HTERT RPE-1 (cell line): ENCODE results near the gene YBX2.

Experiments used
- in situ Hi-C: fragments of 300-500 bp; cut with MboI; formaldehyde crosslinking; loops from 4 replicates; pipeline ENCODE4 v1.14.3; 2020; ENCODE audit warnings: low sequenced_read_pairs

Gene YBX2

DNA sequence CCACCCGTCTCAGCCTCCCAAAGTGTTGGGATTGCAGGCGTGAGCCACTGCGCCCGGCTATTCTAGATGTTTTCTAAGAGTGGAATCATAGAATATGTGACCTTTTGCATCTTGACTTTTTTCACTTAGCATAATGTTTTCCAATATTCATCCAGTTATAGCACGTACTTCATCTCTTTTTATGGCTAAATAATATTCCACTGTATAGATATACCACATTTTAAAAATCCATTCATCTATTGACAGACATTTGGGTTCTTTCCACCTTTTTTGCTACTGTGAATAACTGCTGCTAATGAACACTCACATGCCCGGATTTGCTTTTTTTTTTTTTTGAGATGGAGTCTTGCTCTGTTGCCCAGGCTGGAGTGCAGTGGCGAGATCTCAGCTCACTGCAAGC is 9.7 kb upstream of the YBX2 start:
- in situ Hi-C loops = no loop called here

DNA sequence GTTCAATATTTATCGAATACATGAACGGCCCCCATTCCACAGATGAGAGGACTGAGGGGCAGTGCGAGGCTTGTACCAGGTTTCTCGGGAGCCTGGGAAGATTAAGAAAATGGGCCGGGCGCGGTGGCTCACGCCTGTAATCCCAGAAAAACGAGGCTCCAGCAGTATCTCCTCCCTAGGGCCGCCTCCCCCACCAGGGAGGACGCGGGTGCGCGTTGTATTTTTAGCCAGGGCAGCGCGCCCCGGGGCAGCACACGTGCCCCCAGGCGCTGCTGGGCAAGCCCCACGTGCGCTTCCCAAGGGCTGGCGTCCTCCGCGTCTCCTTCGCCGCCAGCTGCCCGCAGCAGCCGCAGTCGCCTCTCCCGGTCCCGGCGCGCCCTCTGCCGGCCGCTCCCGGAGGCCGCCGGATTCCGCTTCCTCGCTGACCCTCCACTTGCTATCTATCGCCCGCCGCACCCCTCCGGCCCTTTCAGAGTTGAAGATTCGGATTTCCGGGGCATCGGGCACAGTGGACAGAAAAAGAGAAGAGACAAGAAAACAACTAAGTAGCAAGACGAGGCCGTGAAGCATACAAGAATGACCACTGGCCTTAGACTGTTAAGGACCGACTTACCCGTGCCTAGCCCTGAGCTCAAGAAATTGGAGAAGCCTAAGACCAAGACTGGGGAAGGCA is 1.9 kb upstream of the YBX2 start:
- in situ Hi-C loops = no loop called here

DNA sequence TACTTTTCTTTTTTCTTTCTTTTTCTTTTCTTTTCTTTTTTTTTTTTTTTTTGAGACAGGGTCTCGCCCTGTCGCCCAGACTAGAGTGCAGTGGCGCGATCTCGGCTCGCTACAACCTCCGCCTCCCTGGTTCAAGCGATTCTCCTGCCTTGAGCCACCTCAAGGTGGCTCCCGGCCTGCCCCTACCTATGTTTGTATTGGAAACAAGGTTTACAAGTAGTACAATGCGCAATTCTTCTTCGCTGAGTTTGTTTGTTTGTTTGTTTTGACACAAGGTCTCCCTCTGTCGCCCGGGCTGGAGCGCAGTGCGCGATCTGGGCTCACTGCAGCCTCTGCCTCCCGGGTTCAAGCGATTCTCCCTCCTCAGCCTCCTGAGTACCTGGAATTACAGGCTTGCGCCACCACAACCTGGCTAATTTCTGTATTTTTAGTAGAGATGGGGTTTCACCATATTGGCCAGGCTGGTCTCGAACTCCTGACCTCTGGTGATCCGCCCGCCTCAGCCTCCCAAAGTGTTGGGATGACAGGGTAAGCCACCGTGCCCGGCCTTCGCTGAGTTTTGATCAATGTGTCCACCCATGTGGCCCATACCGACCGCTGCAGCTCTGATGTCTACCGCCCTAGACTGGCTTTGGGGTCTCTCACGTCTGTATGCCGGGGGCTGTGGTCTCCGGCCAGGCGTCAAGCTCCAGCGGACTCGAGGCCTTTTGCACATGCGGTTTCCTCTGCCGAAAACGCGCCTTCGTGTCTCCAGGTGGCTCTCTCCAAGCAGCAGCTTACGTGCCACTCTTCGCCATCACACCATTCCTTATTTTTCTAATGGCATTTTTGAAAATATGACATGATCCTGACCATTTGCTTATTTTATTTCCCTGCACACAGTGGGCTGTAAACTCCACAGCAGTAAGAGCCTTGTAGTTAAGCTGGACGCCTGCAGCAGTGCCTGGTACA is 1.1 kb upstream of the YBX2 start:
- in situ Hi-C loops = no loop called here

DNA sequence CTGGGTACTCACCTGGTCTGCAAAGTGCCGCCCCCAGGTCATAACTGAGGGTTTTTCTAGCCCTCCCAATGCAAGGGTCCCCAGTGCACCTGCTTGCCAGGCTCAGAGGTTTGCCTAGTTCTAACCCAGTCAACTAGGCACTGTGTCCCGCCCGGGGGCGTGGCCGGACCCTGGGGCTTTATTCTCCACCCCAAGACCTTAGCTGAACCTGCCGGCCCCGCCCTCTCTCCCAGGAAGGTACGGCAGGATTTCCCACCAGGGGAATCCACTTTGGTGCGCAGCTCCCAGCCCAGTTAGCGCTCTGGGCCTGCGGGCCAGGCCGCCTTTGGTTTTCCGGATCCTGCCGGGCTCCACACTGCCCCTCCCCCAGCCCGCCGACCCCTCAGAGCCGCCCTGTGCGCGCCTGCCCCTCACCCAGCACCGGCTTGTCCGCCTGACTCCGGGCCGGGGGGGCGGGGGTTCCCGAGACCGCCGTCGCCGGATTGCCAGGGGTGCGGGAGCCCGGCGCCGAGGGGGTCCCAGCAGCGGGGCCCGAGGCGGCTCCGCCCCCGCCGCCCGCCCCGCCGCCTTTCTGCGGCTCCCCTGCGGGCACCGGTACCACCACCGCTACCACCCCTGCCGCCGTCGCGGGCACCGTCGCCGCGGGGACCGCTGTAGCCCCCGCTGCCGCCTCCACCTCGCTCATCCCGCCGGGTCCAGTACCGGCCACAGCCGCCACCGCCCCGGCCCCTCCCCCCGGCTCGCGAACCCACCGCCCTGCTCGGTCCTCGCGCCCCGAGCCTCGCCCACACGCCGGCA is 424 bp downstream of the YBX2 start:
- in situ Hi-C loops = no loop called here

DNA sequence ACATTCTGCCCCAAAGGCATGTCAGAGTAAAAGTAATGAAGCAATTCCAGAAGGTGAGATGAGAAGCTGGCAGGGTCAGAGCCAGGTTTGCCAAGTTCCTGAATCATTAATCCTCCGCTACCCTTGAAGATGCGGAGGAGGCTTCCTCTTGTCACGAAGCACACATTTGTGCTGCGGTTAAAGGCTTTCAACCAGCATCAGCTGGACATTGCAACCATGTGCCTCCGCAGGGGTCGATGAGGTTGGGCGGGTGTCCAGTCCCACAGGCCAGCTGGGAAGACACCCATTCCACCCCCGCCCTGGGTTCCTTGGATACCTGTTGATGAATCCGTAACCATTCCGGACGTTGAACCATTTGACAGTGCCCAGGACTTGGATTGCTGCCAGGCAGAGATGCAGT is 1.3 kb downstream of the YBX2 start:
- in situ Hi-C loops = no loop called here

DNA sequence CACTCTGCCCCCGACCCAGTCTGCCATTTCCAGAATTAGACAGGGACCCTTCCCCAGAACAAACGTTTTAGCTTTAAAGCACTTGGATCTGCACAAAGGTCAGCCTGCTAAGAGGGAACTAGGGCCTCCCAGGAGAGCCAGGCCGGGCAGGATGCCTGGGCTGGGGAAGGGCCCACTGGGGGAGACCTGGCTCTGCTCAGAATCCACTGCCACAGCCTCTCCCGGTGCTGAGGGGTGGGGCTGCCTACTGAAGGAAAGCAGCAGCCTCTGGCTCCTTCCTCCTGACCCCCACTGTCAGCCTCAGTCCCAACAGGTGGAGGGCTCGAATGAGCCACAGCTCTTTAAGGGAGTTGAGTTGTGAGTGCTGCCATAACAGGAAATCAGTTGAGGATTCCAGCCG is 1.7 kb downstream of the YBX2 start:
- in situ Hi-C loops = no loop called here

DNA sequence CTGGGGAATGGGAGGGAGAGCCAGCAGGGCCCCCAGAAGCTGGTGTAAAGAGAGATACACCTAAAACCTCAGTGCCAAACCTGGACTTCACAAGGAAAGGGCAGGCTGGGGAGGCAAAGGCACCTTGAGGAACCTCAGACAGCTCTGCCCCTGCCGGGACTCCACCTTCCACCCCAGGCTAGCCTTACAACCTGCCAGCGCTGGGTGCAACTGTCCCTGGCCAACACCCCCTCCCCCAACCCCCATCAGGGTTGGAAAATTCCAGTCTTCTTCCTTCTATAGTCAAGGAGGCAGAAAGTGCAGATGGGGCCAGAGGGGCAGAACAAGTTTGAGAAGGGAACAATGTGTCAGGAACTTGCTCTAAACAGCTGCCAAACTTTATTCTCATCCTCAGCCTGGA is 2.2 kb downstream of the YBX2 start:
- in situ Hi-C loops = no loop called here

DNA sequence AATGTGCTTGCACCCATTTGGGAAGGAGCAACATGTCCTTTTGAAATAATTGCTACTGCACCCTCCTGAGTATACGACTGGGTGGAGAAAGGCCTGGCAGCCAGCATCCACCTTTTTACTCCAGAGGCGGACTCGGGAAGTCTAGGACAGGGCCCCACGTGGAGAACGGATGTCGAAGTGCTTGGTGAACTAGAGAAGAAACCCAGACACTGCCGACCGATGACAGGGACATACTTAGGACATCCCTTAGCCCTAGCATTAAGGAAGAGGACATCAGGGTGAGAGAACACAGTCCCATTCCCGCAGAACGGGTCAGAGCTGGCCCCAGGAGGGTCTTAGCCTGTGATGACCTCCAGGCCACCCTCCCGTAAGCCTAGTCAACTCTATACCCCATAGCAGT is 3.8 kb downstream of the YBX2 start:
- in situ Hi-C loops = no loop called here

DNA sequence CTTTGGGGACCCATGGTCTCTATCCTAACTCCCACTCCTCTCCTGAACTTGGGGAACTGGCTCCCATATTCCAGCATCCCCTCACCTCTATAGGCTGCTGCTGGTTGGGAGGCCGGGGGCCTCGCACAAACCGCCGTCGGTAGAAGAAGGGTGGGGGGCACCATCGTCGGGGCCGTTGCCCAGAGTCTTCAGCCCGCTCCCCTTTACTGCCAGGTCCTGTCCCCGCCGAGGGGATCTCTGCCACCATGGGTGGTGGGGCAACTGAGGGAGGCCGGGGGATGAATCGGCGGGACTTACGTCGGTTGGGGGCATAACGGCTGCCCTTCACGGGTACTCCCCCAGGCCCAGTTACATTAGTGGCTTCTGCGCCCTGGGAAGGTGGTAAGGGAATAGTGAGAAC is 4.3 kb downstream of the YBX2 start:
- in situ Hi-C loops = no loop called here

DNA sequence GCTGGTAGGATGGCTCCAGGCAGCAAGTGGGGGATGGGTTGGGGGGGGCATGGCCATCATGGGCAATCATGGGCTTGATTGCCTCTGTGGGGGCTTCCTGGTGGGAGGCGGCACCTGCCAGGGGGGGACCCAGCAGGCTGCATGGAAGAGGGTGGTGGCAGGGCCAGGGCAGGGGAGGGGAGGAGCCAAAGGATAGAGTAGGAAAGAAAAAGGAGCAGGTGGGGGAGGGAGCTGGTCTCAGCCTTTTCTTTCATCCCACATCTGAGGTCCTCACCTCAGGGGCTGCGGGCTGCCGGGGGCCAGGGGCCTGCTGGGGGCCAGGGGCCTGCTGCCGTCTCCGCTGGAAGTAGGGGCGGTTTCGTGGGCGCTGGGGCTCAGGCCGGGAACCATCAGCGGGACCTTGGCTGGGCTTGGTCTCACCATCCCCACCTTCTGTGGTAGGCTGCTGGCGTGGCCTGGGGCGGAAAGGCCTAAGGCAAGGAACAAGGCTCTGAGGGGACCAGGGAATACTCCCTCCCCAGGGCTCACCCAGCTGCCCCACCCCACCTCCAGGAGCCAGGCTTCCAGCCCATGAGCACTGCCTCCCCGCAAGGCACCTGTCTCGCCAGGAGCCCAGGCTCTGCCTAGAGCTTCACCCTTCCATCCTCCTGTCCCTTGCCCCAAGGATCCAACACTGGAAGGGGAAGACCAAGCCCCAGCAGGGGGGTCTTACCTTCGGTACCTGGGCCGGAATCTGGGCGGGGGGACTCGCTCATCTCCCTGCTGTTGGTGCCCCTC is 5.0 kb downstream of the YBX2 start:
- in situ Hi-C loops = no loop called here

DNA sequence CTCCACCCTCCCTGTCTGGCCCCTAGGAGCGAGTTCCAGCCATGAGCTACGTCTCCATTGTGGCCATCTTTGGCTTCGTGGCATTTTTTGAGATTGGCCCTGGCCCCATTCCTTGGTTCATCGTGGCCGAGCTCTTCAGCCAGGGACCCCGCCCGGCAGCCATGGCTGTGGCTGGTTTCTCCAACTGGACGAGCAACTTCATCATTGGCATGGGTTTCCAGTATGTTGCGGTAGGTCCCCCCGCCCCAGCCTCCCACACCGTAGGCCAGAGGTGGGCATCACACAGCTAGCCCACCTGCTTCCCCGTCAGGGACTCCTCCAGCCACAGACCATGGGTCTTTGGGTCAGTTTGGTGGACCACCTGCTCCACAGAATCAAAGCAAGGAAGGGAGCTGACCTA is 8.8 kb downstream of the YBX2 start:
- in situ Hi-C loops = no loop called here

DNA sequence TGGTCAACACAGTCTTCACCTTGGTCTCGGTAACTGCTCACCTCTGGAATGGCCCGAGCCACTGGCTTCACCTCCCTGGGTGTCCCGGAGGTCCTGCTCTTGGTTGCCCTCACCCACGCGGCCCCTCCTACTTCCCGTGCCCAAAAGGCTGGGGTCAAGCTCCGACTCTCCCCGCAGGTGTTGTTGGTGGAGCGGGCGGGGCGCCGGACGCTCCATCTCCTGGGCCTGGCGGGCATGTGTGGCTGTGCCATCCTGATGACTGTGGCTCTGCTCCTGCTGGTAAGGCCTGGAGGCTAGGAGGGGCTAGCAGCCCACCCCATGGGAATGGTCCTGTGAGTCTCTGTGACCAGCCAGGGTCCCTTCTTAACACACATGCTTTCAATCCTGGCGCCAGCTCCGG is 9.5 kb downstream of the YBX2 start:
- in situ Hi-C loops = no loop called here

DNA sequence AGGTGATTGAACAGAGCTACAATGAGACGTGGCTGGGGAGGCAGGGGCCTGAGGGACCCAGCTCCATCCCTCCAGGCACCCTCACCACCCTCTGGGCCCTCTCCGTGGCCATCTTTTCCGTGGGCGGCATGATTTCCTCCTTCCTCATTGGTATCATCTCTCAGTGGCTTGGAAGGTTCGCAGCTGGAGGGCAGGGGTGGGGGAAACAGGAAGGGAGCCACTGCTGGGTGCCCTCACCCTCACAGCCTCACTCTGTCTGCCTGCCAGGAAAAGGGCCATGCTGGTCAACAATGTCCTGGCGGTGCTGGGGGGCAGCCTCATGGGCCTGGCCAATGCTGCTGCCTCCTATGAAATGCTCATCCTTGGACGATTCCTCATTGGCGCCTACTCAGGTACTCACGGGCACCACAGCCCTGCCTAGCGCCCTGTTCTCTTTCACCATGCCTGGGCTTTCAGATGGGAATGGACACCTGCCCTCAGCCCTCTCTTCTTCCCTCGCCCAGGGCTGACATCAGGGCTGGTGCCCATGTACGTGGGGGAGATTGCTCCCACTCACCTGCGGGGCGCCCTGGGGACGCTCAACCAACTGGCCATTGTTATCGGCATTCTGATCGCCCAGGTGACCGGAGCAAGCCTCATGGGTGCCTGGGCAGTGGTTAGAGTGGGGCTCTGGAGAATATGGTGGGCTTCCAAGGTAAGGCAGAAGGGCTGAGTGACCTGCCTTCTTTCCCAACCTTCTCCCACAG is 10.8 kb downstream of the YBX2 start:
- in situ Hi-C loops = no loop called here

DNA sequence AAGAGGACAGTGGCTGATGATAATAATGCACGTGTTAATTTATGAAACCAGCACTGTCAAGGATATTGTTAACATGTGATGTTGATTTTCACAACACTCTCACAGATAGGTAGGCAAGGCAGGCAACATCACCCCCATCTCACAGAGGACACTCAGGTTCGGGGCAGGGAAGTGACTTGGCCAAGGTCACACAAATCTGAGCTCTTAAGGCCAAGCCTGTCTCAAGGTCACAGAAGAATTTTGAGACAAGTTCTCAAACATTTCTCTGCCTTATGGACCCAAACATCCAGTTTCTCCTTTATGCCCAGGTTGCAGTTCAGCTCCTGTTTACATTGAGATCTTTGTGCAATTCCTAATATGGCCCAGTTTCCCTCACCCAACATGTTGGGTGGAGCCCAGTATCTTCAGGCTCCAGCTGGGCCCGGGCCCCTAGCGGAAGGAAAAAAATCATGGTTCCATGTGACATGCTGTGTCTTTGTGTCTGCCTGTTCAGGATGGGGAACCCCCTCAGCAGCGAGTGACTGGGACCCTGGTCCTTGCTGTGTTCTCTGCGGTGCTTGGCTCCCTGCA is 11.6 kb downstream of the YBX2 start:
- in situ Hi-C loops = no loop called here

DNA sequence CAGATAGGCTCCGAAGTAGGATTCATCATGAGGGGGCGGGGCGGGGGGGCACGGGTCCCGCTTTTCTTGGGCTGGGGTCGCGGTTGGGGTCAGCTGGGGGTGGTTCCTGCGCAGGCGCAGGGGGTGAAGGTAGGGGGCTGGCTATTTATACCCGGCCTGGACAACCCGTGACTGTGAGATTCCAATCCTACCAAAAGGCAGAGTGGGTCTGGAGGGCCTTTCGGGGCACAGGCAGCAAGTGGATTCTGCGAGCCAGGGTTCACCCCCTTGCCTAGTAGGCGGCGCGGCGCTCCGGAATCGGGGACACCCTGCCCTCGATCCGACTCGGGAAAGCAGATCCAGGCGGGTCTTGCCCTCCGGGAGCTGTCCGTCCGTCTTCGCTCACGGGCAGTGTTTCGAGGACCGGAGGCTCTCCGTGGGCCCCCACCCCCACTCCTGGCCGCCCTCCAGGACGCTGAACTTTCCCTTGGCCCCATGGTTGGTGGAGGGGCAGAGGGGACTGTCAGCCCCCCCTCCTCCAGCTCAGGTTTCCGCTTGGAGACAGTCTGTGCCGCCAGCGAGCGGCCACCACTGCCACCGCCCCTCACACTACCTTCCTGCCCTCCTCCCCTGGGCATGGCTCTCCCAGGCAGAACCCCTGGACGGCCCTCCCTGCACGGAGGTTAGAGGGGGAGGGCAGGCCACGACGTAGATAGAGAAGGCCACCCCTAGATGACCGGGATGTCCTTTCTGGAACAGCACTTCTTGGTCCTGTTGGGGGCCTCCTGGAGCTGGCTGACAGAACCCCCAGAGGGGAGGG is 12.3 kb downstream of the YBX2 start:
- in situ Hi-C loops = no loop called here

DNA sequence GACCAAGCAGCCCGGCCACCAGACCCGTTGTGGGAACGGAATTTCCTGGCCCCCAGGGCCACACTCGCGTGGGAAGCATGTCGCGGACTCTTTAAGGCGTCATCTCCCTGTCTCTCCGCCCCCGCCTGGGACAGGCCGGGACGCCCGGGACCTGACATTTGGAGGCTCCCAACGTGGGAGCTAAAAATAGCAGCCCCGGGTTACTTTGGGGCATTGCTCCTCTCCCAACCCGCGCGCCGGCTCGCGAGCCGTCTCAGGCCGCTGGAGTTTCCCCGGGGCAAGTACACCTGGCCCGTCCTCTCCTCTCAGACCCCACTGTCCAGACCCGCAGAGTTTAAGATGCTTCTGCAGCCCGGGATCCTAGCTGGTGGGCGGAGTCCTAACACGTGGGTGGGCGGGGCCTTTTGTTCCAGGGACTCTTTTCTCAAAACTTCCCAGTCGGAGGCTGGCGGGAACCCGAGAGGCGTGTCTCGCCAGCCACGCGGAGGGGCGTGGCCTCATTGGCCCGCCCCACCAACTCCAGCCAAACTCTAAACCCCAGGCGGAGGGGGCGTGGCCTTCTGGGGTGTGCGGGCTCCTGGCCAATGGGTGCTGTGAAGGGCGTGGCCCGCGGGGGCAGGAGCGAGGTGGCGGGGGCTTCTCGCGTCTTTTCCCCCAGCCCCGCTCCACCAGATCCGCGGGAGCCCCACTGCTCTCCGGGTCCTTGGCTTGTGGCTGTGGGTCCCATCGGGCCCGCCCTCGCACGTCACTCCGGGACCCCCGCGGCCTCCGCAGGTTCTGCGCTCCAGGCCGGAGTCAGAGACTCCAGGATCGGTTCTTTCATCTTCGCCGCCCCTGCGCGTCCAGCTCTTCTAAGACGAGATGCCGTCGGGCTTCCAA is 13.1 kb downstream of the YBX2 start, which contains the start of gene SLC2A4:
SLC2A4 (plus strand) TSS at position 645 of the 879 bp plus-strand sequence; CDS start at position 862, 217 bp downstream.
- in situ Hi-C loops = no loop called here

DNA sequence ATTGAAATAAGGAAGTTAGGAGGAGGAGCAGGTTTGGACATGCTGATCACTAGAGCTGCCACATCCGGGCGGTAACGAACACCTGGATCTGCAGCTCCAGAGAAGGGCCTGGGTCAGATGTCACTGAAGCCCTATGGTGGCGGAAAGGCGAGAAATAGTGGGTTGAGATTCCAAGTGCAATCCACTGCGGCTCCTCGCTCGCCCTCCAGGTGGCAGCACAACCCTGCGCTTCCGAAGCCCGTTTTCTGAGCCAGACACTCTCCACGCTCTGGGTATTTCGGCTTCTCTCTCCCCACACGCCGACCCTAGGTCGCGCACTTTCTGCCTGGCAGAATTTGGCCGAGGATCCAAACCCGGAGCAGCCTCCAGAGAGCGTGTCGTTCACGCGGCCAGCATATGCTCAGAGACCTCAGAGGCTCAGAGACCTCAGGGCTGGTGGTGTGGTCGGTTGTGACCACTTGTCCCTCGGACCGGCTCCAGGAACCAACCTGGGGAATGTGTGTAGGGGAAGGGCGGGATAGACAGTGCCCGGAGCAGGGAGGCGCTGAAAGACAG is 13.8 kb downstream of the YBX2 start:
- in situ Hi-C loops = no loop called here

DNA sequence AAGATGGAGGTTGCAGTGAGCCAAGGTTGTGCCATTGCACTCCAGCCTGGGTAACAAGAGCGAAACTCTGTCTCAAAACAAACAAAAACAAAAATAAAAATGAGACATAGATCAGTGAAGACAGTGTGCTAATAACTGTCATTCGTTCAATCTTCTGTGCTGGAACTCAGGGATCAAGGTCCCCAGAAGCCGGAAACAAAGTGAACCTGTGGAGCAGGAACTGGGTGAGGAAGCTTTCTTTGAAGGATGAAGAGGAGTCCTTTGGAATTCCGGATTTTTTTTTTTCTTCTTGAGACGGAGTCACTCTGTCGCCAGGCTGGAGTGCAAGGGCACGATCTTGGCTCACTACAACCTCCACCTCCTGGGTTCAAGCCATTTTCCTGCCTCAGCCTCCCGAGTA is 15.0 kb downstream of the YBX2 start:
- in situ Hi-C loops = no loop called here
